Measurements from ENCODE around the gene GRK4. TPM values are rescaled to one million over a fixed set of nuclear protein-coding genes. Genes with fewer than 3 reads are reported as not detected.
A peak's percentile ranks its signal among the peaks of the same experiment; 100 is the strongest.

GRK4 gene
- total and polyA plus RNA-seq, 12 donors: 4.7 to 29.2 (median 8.0) TPM

- TF ChIP-seq CTCF (IDR thresholded peaks at IDR 0.05): no peak
- no peak for TF ChIP-seq POLR2A (IDR thresholded peaks at IDR 0.05)
- WGBS, 4 donors: 82 to 100% (median 90%) methylated on average over 2 of the region's 2 CpGs
These were observed 47.2 kb downstream of the GRK4 start for GRCh38 chr4:3010577-3010976.

GRCh38 chr4:3010998-3011397 lies 47.6 kb downstream of the GRK4 start:
- peak in 6 of 7 donors; percentile 21 to 68 (median 30) for DNase-seq
- Histone ChIP-seq H3K9me3 (replicated peaks in 1 of 3) (no peaks in the 10 kb centered on the region), H3K27ac (peak overlapping the region in 4 of 5 donors; percentile 25 to 64 (median 54)), H3K36me3 (replicated peaks in 1 of 2) (no peaks in the 10 kb centered on the region), H3K4me1 (replicated peaks in 1 of 2) (peaks cover 0 to 12% of the 10 kb centered on the region in 2 donors), H3K27me3 (no peaks in the 10 kb centered on the region), H3K4me3 (no peak overlapping the region)
- no peak for TF ChIP-seq CTCF (IDR thresholded peaks at IDR 0.05)
- TF ChIP-seq POLR2A (IDR thresholded peaks at IDR 0.05): no peak
- 73 to 89% (median 84%) methylated on average over 5 of the region's 5 CpGs for WGBS, 4 donors
- intact Hi-C loops (cut with DNase I): no loop called here

More at GRCh38 chr4:3010577-3010976, 47.2 kb downstream of the GRK4 start:
- Histone ChIP-seq H3K36me3 (replicated peaks in 1 of 2) (no peaks in the 10 kb centered on the region), H3K27me3 (no peaks in the 10 kb centered on the region), H3K9me3 (replicated peaks in 1 of 3) (no peaks in the 10 kb centered on the region), H3K27ac (peak overlapping the region in 4 of 5 donors; percentile 25 to 64 (median 54)), H3K4me1 (replicated peaks in 1 of 2) (peaks cover 0 to 12% of the 10 kb centered on the region in 2 donors), H3K4me3 (no peak overlapping the region)
- intact Hi-C loops (cut with DNase I): no loop called here
- no peak for DNase-seq

GRCh38 chr4:3011456-3012220 lies 48.3 kb downstream of the GRK4 start:
- intact Hi-C loops (cut with DNase I): no loop called here
- H3K4me3 ChIP-seq: no peak overlapping the region
- TF ChIP-seq POLR2A (IDR thresholded peaks at IDR 0.05) (no peak), CTCF (IDR thresholded peaks at IDR 0.05) (no peak)
- WGBS, 4 donors: 87 to 94% (median 91%) methylated on average over 17 of the region's 17 CpGs
- no peaks in the 10 kb centered on the region for H3K36me3 ChIP-seq (replicated peaks in 1 of 2)
- no peaks in the 10 kb centered on the region for H3K9me3 ChIP-seq (replicated peaks in 1 of 3)
- peak overlapping the region in 2 of 5 donors; percentile 37 to 64 for H3K27ac ChIP-seq
- peaks cover 0 to 12% of the 10 kb centered on the region in 2 donors for H3K4me1 ChIP-seq (replicated peaks in 1 of 2)
- H3K27me3 ChIP-seq: no peaks in the 10 kb centered on the region
- DNase-seq: no peak

- TF ChIP-seq CTCF (IDR thresholded peaks at IDR 0.05) (no peak), POLR2A (IDR thresholded peaks at IDR 0.05) (no peak)
- Histone ChIP-seq H3K4me1 (replicated peaks in 1 of 2) (peaks cover 0 to 12% of the 10 kb centered on the region in 2 donors), H3K4me3 (no peak overlapping the region), H3K27me3 (no peaks in the 10 kb centered on the region), H3K27ac (no peak overlapping the region), H3K9me3 (replicated peaks in 1 of 3) (no peaks in the 10 kb centered on the region), H3K36me3 (replicated peaks in 1 of 2) (no peaks in the 10 kb centered on the region)
- DNase-seq: no peak
- intact Hi-C loops (cut with DNase I): no loop called here
- 95 to 96% (median 96%) methylated on average over 7 of the region's 7 CpGs for WGBS, 4 donors
These were observed 50.0 kb downstream of the GRK4 start for GRCh38 chr4:3013323-3013722.
